Neural crest cell (in vitro differentiated cells): ENCODE results near the gene PLB1. TPM values are rescaled to one million over a fixed set of nuclear protein-coding genes. Genes with fewer than 3 reads are reported as not detected.

Experiments
- DNase-seq: peaks from one replicate; pipeline ENCODE4 v3.0.0; 2021; ENCODE audit warnings: low read depth, mixed read lengths, low spot score
- H3K27ac Mint-ChIP-seq: one replicate; pipeline ENCODE4 v1.8.0; 2021; ENCODE audit warnings: mild to moderate bottlenecking, mixed read lengths; ENCODE audit not compliant: unreplicated experiment
- H3K27me3 Mint-ChIP-seq: 2 replicates; pipeline ENCODE4 v1.8.0; 2021; ENCODE audit warnings: low read depth, mild to moderate bottlenecking, mixed read lengths
- H3K36me3 Mint-ChIP-seq: 2 replicates; pipeline ENCODE4 v1.8.0; 2021; ENCODE audit warnings: low read depth, mild to moderate bottlenecking, mixed read lengths
- H3K4me1 Mint-ChIP-seq: 2 replicates; pipeline ENCODE4 v1.8.0; 2021; ENCODE audit warnings: mixed read lengths
- H3K4me3 Mint-ChIP-seq: one replicate; pipeline ENCODE4 v1.8.0; 2021; ENCODE audit warnings: mild to moderate bottlenecking, mixed read lengths
- H3K9me3 Mint-ChIP-seq: 2 replicates; pipeline ENCODE4 v1.8.0; 2021; ENCODE audit warnings: mixed read lengths
- total RNA-seq: library from RNA; stranded (reverse); gene quantifications from 2 replicates; pipeline ENCODE4 v1.2.1, GENCODE V29; 2021
- TF ChIP-seq, protein P1 (sequence below): fragments of 200-600 bp; sonication (generic); conservative IDR thresholded peaks from 2 replicates; pipeline ENCODE4 v1.5.0; 2021; ENCODE audit warnings: antibody characterized with exemption, mild to moderate bottlenecking

Gene PLB1
- total RNA-seq, 1 donor from 2014 or later = 0.16 TPM

- Mint-ChIP-seq H3K27me3 (peaks cover 26% of the 10 kb centered on the region), H3K4me1 (peaks cover 15% of the 10 kb centered on the region), H3K27ac (no peak overlapping the region), H3K9me3 (no peaks in the 10 kb centered on the region), H3K4me3 (no peak overlapping the region), H3K36me3 (no peaks in the 10 kb centered on the region)
- TF ChIP-seq, protein P1, sequence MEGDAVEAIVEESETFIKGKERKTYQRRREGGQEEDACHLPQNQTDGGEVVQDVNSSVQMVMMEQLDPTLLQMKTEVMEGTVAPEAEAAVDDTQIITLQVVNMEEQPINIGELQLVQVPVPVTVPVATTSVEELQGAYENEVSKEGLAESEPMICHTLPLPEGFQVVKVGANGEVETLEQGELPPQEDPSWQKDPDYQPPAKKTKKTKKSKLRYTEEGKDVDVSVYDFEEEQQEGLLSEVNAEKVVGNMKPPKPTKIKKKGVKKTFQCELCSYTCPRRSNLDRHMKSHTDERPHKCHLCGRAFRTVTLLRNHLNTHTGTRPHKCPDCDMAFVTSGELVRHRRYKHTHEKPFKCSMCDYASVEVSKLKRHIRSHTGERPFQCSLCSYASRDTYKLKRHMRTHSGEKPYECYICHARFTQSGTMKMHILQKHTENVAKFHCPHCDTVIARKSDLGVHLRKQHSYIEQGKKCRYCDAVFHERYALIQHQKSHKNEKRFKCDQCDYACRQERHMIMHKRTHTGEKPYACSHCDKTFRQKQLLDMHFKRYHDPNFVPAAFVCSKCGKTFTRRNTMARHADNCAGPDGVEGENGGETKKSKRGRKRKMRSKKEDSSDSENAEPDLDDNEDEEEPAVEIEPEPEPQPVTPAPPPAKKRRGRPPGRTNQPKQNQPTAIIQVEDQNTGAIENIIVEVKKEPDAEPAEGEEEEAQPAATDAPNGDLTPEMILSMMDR = no peak
- DNase-seq = no peak
Measured at GRCh38 chr2:28608500-28609424, 112.9 kb downstream of the PLB1 start.

GRCh38 chr2:28610583-28611201 lies 114.8 kb downstream of the PLB1 start:
- no peak overlapping the region for H3K4me3 Mint-ChIP-seq
- H3K27me3 Mint-ChIP-seq = peaks cover 25% of the 10 kb centered on the region
- no peaks in the 10 kb centered on the region for H3K36me3 Mint-ChIP-seq
- DNase-seq = no peak
- no peaks in the 10 kb centered on the region for H3K9me3 Mint-ChIP-seq
- H3K4me1 Mint-ChIP-seq = peaks cover 15% of the 10 kb centered on the region
- TF ChIP-seq, protein P1 = no peak
- H3K27ac Mint-ChIP-seq = no peak overlapping the region

- Mint-ChIP-seq H3K4me1 (peaks cover 15% of the 10 kb centered on the region), H3K4me3 (no peak overlapping the region), H3K9me3 (no peaks in the 10 kb centered on the region), H3K36me3 (no peaks in the 10 kb centered on the region), H3K27ac (no peak overlapping the region), H3K27me3 (peaks cover 30% of the 10 kb centered on the region)
- TF ChIP-seq, protein P1 = no peak
- no peak for DNase-seq
Measured at GRCh38 chr2:28612131-28612812, 116.4 kb downstream of the PLB1 start.

DNA sequence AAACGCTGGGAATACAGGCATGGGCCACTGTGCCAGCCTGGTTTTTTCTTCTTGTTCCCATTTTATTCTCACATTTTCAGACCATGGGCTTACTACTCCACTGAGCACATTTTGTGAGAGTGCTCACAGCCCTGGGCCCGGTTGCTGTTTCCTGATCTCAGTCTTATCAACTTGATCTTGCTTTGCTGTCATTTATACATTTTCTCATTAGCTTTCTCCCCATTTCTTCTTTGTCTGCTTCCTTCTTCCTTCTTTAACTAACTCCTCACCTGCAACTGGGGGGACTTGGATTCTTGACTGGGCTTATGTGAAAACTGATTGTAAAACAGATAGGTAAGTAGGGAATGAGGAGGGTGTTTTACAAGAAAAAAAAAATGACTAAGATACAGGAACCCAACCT lies 117.3 kb downstream of the PLB1 start:
- Mint-ChIP-seq H3K9me3 (no peaks in the 10 kb centered on the region), H3K27ac (no peak overlapping the region), H3K4me3 (no peak overlapping the region), H3K4me1 (peaks cover 11% of the 10 kb centered on the region), H3K27me3 (peaks cover 39% of the 10 kb centered on the region), H3K36me3 (no peaks in the 10 kb centered on the region)
- TF ChIP-seq, protein P1 = no peak
- no peak for DNase-seq

- Mint-ChIP-seq H3K27me3 (peaks cover 46% of the 10 kb centered on the region), H3K4me3 (no peak overlapping the region), H3K27ac (no peak overlapping the region), H3K4me1 (peaks cover 11% of the 10 kb centered on the region), H3K9me3 (no peaks in the 10 kb centered on the region), H3K36me3 (no peaks in the 10 kb centered on the region)
- TF ChIP-seq, protein P1 = no peak
- DNase-seq = no peak
Measured at GRCh38 chr2:28613633-28614501, 118.0 kb downstream of the PLB1 start.
